Mesothelial cell of epicardium (in vitro differentiated cells): ENCODE results near the gene SLAMF6. TPM values are rescaled to one million over a fixed set of nuclear protein-coding genes. Genes with fewer than 3 reads are reported as not detected.

Experiments
- DNase-seq, 2 experiments: peaks; one replicate each; pipeline ENCODE4 v3.0.0; 2021; ENCODE audit warnings: low spot score in 2 of 2; ENCODE audit not compliant: unreplicated experiment in 2 of 2
- H3K27ac Mint-ChIP-seq: 2 replicates; pipeline ENCODE4 v1.8.0; 2021; ENCODE audit warnings: mixed read lengths
- H3K27me3 Mint-ChIP-seq: 2 replicates; pipeline ENCODE4 v1.8.0; 2021; ENCODE audit warnings: low read depth, mixed read lengths
- H3K36me3 Mint-ChIP-seq: 2 replicates; pipeline ENCODE4 v1.8.0; 2021; ENCODE audit warnings: mixed read lengths
- H3K4me1 Mint-ChIP-seq: 2 replicates; pipeline ENCODE4 v1.8.0; 2021; ENCODE audit warnings: mixed read lengths
- H3K4me3 Mint-ChIP-seq: 2 replicates; pipeline ENCODE4 v1.8.0; 2021; ENCODE audit warnings: mild to moderate bottlenecking, moderate library complexity, mixed read lengths
- H3K9me3 Mint-ChIP-seq: 2 replicates; pipeline ENCODE4 v1.8.0; 2021; ENCODE audit warnings: mixed read lengths
- total RNA-seq: library from RNA; stranded (reverse); gene quantifications from 3 replicates; pipeline ENCODE4 v1.2.1, GENCODE V29; 2021
- TF ChIP-seq, protein P1 (sequence below): fragments of 200-600 bp; sonication (generic); IDR thresholded peaks from one replicate; pipeline ENCODE4 v1.5.0; 2021; ENCODE audit warnings: antibody characterized with exemption; ENCODE audit not compliant: unreplicated experiment

Gene SLAMF6
- total RNA-seq, 1 donor from 2014 or later: not detected

DNA sequence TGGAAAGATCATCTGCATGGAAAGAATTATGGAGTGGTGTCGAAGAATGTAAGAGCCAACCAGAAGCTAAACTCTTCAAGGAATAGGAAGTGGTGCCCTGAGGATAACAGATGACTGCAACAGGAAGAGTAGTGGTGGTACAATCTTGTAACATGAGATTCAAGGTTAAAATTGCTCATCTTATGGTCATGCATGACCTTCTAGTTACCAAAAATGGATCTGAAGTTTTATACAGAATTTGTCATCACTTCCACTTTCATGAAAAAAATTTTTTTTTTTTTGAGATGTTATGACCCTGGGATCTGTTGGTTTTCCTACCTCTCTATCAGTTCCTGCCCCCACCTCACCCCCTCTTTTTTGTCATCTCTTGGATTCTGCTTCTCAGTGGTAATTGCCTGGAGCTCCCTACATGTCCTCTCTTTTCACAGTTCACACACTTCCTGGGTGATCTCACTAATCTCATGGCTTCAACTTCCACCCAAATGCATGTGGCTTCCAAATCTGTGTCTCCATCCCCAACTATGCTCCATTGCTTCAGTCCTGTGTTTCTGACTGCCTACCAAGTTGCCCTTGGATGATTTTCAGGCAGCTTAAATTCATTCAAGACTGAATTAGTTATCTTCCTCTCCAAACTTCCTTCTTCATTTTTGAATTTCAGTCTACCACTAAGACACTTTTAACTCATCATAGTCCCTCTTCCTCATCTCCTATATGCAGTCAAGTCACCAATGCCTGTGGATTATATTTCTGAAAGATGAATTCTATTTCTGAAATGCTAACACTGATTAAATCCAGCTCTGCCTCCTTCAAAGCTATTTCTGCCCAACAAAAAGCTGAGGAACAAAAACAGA is 48.4 kb downstream of the SLAMF6 start:
- Mint-ChIP-seq H3K4me3 (no peak overlapping the region), H3K36me3 (no peaks in the 10 kb centered on the region), H3K27ac (no peak overlapping the region), H3K9me3 (peaks cover 5% of the 10 kb centered on the region), H3K4me1 (no peaks in the 10 kb centered on the region), H3K27me3 (no peaks in the 10 kb centered on the region)
- TF ChIP-seq, protein P1, sequence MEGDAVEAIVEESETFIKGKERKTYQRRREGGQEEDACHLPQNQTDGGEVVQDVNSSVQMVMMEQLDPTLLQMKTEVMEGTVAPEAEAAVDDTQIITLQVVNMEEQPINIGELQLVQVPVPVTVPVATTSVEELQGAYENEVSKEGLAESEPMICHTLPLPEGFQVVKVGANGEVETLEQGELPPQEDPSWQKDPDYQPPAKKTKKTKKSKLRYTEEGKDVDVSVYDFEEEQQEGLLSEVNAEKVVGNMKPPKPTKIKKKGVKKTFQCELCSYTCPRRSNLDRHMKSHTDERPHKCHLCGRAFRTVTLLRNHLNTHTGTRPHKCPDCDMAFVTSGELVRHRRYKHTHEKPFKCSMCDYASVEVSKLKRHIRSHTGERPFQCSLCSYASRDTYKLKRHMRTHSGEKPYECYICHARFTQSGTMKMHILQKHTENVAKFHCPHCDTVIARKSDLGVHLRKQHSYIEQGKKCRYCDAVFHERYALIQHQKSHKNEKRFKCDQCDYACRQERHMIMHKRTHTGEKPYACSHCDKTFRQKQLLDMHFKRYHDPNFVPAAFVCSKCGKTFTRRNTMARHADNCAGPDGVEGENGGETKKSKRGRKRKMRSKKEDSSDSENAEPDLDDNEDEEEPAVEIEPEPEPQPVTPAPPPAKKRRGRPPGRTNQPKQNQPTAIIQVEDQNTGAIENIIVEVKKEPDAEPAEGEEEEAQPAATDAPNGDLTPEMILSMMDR: no peak
- DNase-seq: no peak

DNA sequence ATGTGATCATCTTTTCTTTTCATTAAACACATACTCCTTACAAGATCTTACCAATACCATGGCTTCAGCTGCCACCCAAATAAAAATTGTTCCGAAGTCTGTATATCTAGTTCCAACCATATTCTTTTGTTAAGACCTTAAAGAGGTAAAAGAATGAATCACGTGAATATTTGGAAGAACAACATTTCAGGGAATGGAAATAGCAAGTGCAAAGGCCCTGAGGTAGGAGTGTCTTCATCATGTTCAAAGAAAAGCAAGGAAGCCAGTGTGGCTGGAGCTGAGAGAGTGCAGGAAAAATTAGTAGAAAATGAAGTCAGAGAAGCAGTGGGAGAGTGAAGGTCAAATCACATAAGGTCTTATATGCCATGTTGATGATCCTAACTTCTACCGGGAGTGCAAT is 50.9 kb downstream of the SLAMF6 start:
- Mint-ChIP-seq H3K27me3 (no peaks in the 10 kb centered on the region), H3K36me3 (no peaks in the 10 kb centered on the region), H3K9me3 (no peaks in the 10 kb centered on the region), H3K27ac (no peak overlapping the region), H3K4me1 (no peaks in the 10 kb centered on the region), H3K4me3 (no peak overlapping the region)
- TF ChIP-seq, protein P1: no peak
- no peak for DNase-seq

DNA sequence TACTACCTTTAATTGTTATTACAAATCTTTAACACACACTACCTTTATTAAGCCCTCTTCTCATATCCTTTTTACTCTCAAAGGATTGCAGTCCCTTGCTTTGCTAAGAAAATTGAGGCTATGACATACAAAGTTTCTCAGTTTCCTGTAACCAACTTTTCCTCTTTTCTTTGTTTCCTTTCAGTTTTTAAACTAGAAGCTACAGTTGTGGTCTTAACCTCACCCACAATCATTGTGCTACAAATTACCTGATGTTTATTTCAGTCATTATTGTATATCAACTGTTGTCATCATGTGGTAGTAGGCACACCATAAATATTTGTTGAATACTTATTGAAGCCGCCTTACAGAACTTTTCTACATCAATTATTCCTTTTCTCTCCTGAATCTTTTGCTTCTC is 51.8 kb downstream of the SLAMF6 start:
- no peaks in the 10 kb centered on the region for H3K36me3 Mint-ChIP-seq
- no peaks in the 10 kb centered on the region for H3K27me3 Mint-ChIP-seq
- DNase-seq: no peak
- H3K4me1 Mint-ChIP-seq: no peaks in the 10 kb centered on the region
- TF ChIP-seq, protein P1: no peak
- no peak overlapping the region for H3K27ac Mint-ChIP-seq
- no peak overlapping the region for H3K4me3 Mint-ChIP-seq
- no peaks in the 10 kb centered on the region for H3K9me3 Mint-ChIP-seq

DNA sequence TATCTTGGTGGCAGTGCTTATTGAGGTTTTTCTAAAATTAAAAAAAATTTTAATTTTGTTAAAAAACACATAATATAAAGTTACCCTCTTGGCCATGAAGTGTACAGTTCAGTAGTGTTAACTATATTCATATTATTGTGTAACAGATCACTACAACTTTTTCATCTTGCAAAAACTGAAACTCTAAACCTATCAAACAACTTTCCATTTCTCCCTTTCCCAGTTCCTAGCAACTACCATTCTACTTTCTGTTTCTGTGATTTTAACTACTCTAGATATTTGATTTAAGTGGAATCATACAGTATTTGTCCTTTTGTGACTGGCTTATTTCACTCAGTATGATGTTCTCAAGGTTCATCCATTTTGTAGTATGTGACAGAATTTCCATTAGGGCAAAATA is 55.5 kb downstream of the SLAMF6 start:
- DNase-seq: no peak
- TF ChIP-seq, protein P1: no peak
- Mint-ChIP-seq H3K4me3 (no peak overlapping the region), H3K27ac (no peak overlapping the region), H3K36me3 (no peaks in the 10 kb centered on the region), H3K9me3 (no peaks in the 10 kb centered on the region), H3K4me1 (no peaks in the 10 kb centered on the region), H3K27me3 (peaks cover 14% of the 10 kb centered on the region)

DNA sequence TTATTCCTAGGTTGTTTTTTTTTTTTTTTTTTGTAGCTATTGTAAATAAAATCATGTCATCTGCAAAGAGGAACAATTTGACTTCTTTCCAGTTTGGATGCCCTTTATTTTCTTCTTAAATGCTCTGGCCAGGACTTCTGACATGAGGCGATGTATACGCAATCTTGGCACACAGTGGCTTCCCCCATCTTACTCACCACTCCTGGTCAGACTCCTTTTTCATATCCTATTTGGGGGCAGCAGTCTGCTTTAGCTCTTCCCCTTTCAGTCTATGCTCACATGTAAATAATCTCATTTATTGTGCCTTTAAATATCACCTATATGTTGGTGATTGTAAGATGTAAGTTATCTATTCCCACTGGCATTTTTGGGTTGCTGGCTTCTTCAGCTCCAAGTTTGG is 56.1 kb downstream of the SLAMF6 start:
- DNase-seq: no peak
- Mint-ChIP-seq H3K27me3 (peaks cover 14% of the 10 kb centered on the region), H3K9me3 (no peaks in the 10 kb centered on the region), H3K27ac (no peak overlapping the region), H3K4me3 (no peak overlapping the region), H3K4me1 (no peaks in the 10 kb centered on the region), H3K36me3 (no peaks in the 10 kb centered on the region)
- TF ChIP-seq, protein P1: no peak
